HS-27A (cell line): ENCODE measurements around the gene OSBPL9.
"Not testable (repeated sequence)": the region's sequence is repeated elsewhere in the genome, so short reads cannot be mapped to it uniquely, and the experiment has no call there.

Experiments used
- DNase-seq: peaks from one replicate; pipeline ENCODE4 v3.0.0-alpha.2; 2012; ENCODE audit warnings: low read depth, missing footprints

The OSBPL9 gene

DNA sequence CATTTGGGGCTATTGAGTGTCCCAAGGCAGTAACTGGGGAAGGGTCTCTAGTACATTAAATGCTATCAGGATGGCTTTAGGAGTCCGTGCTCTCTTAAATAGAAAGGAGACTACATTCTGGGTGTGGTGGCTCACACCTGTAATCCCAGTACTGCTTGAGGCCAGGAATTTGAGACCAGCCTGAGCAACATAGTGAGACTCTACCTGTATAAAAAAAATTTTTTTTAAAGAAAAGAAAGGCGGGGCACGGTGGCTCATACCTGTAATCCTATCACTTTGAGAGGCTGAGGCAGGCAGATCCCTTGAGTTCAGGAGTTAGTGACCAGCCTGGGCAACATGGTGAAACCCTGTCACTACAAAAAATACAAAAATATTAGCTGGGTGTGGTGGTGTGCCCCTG lies 21.5 kb downstream of the OSBPL9 start:
- no peak for DNase-seq

DNA sequence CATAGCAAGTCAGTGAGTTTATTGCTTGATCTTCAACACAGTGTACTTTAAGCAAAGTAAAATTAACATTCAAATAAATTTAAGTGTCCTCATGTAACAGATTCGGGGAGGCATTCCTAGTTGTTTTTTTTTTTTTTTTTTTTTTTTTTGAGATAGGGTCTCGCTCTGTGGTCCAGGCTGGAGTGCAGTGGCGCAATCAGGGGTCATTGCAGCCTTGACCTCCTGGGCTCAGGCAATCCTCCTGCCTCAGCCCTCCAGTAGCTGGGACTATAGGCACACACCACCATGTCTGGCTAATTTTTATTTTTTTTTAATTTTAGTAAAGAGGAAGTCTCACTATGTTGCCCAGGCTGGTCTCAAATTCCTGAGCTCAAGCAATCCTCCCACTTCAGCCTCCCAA lies 22.8 kb downstream of the OSBPL9 start:
- no peak for DNase-seq

DNA sequence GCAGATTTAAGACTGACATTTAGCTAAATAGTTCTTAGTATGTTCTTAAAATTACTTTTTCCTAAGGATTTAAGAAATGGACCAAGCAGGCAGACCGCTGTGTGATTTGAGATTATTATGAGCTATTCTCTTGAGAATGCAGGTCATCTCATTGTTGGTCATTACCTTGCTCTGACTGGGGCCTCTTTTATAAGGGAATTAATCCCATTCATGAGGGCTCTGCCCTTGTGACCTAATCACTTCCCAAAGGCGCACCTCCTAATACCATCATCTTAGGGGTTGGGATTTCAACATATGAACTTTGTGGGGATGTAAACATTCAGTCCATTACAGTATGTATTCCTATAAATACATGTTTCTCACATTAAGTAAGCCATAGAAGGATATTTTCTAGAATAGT lies 24.2 kb downstream of the OSBPL9 start:
- no peak for DNase-seq

- DNase-seq: no peak
Measured at GRCh38 chr1:51642739-51643142, 25.8 kb downstream of the OSBPL9 start.

GRCh38 chr1:51643362-51643761 lies 26.5 kb downstream of the OSBPL9 start:
- DNase-seq: no peak

- no peak for DNase-seq
Measured at GRCh38 chr1:51644020-51644419, 27.1 kb downstream of the OSBPL9 start.

GRCh38 chr1:51644533-51645197 lies 27.8 kb downstream of the OSBPL9 start:
- no peak for DNase-seq

- not testable (repeated sequence) for DNase-seq
Measured at GRCh38 chr1:51646592-51646991, 29.7 kb downstream of the OSBPL9 start.

DNA sequence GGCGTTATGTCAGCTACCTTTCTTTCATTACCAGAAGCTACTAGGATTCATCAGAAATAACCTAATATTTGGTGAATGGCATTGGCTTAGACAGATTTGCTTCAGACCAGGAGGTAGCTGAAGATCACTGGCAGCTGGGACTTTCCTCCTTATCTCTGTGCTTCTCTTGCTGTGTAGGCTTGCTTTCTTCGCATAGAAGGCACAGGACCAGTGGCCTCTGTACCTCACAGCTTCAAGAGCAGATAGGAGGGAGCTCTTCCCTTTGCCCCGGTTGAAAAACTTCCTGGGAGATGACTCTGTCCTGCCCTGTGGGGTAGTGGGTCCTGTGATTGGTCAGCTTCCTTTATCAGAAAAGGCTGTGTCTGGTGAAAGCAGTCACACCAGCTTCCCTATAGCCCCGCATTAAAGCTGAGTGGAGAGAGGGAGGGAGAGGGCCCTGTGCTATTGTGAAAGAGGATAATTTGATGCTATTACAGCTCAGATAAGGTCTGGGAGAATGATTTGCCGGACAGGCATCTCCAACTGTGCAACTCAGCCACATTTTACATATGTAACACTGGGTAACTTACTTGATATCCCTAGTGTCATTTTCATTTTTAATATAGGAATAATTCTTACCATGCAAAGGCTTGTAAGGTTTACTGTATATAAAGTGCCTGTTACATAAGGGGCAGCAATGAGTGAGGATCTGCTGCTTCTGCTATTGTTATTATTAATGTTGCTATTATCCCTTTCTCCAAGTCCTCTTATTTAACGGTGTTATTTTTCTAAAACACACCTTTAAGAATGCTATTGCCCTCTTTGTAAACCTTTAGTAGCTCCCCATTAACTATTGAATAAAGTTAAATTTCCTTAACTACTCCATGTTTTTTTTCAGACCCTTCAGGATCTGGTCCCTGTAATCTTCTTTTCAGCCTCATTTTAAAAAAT lies 31.6 kb downstream of the OSBPL9 start:
- DNase-seq: no peak

DNA sequence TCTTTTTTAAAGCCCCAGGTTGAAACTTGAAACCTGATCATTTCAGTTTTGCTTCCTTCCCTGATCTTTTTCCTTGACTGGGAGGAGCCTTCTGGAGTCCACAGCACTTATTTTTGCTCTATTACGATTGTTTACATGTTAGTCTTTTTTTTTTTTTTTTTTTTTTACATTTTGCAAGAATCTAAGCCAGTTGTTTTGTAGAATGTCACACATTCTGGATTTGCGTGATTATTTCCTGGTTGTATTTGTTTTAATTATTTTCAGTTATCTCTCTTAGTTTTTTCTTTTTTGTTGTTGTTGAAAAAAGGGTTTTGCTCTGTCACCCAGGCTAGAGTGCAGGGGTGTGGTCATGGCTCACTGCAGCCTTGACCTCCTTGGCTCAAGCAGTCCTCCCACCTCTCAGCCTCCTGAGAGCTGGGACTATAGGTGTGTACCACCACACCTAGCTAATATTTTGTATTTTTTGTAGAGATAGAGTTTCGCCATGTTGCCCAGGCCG lies 32.8 kb downstream of the OSBPL9 start:
- no peak for DNase-seq

DNA sequence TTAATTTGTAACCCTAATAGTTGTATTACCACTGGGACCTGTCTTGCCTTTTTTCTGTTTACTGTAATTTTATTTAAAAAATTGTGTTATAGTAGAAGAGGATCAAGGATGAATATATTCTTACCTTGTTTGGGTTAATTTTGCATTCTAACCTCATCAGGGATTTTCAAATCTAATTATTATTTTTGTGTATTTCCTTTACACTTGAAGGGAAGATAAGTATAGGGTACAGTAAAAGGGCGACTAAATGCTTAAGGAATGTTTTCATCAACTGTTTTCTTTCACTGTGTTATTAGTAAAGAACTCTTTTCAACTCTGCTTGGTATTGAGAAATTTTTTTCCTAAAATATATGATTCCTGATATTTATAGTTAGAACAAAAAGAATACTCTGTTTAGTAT lies 33.3 kb downstream of the OSBPL9 start:
- no peak for DNase-seq

DNA sequence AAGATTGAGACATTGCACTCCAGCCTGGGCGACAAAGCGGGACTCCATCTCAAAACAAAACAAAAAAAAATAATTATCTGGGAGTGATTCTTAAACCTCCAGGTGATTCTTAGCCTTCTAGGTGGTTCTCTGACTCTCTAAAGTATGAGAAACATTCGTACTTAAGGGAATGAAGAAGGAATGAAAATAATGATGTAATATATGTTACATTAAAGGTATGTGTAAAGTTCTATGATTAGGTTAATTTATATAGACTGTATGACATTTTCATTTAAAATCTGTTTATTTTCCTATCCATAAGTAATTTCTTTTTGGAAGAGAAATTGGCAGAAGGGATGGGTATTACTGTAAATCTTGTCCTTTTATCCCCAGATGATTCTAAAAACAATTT lies 34.7 kb downstream of the OSBPL9 start:
- no peak for DNase-seq

DNA sequence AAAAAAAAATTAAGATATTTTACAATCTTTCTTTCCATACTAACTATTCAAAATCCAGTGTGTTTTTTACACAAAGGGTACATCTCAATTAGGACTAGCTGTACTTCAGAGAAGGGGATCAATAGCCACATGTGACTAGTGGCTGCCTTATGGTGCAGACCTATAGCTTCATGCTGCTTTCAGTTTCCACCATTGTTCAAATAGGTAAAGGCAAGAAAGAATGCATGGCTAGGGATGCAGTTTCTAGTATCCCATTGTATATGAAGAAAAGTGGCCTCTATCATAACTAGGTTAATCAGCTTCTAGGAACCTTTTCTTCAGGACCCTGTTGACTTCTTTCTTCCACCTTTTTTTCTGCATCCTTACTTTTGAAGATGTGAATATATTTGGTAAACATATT lies 35.7 kb downstream of the OSBPL9 start:
- DNase-seq: no peak

- no peak for DNase-seq
Measured at GRCh38 chr1:51653127-51653526, 36.2 kb downstream of the OSBPL9 start.

DNA sequence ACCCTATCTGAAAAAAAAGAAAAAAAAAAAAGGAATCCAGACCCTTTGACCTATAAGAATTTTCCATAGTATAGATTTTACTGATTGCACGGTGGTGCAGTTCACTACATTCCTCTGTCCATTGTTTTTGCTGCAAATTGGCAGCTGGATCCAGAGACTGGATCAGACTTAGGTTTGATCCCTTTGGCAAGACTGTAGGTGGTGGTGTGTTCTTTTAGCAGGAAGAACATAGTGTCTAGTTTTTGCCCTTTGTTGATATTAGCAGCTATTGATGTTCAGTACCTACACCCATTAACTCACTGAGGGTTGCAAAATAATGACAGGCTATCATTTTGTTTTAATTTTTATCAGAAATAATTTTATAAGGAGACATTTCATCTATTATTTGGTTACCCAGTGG lies 37.1 kb downstream of the OSBPL9 start:
- no peak for DNase-seq

DNA sequence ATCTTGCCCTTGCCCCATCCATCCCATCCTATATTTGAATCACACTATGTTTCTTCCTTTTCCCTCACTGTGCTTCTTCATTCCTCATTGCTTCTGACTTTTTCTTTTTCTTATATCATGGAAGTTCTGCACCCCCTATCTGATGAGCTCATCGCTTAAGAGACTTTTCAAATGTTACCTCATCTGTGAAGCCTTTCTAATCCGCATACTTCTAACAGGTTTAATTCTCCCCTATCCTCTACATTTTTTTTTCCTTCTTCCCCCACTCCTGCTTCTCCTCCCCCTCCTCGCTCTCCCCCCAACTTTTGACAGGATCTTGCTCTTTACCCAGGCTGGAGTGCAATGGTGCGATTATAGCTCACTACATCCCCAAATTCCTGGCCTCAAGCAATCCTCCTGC lies 39.5 kb downstream of the OSBPL9 start:
- no peak for DNase-seq

- no peak for DNase-seq
Measured at GRCh38 chr1:51660580-51660979, 43.7 kb downstream of the OSBPL9 start.

DNA sequence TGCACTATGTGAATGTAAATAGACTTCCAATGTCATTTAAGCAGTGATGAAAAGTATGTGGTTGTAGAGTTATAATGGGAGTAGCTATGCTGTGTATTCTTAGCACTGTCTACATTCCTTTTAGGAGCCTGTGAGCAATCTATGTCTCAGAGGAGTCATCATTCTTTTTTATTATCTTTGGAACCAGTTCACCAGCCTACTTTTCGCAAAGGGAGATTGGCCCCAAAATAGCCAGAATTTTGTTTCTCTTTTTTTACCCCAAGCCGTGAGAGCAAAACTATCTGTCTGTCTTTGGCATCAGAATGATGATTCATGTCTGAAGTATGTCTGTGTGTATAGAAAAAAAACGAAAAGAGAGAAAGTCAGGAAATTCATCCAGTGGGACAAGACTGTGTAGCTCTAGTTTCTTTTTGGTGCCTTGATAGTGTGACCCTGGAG lies 44.2 kb downstream of the OSBPL9 start:
- DNase-seq: peak; percentile 96

DNA sequence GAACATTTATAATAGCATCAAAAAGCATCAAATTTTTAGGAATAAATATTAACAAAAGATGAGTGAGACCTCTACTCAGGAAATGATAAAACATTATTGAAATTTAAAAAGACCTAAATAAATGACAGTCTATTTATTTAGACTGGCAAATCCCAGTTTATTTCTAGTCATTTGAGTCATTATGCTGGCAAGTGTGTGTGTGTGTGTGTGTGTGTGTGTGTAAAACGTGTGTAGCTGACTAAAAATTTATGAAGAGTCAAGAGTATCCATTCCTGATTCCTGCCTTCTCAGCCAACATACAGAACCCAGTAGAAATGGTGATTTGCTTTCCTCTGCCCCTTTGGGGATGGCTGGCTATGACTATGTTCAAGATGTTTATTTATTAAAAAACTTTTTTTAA lies 46.2 kb downstream of the OSBPL9 start:
- DNase-seq: no peak

- no peak for DNase-seq
Measured at GRCh38 chr1:51663721-51664120, 46.8 kb downstream of the OSBPL9 start.

DNA sequence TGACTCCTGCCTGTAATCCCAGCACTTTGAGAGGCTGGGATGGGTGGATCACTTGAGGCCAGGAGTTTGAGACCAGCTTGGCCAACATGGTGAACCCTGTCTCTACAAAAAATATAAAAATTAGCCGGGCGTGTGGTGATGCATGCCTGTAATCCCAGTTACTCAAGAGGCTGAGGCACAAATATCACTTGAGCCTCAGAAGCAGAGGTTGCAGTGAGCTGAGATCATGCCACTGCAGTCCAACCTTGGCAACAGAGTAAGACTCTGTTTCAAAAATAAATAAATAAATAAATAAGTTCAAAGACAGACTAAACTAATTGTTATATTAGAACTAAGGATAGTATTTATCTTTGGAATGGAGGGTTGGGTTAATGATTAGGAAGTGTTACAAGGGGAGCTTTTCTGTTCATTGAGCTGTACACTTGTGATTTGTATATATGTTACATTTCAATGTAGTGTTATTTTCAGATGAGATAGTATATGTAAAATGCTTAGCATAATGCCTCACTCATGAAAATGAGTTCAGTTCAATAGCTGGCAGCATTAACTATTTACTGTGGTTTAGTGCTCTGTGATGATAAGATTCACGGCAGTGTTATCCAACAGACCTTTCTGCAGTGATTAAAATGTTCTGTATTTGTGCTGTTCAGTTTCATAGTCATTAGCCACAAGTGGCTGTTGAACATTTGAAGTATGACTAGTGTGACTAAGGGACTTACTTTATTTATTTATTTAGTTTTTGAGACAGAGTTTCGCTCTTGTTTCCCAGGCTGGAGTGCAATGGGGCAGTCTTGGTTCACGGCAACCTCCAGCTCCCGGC lies 47.7 kb downstream of the OSBPL9 start:
- no peak for DNase-seq

- DNase-seq: no peak
Measured at GRCh38 chr1:51666478-51666877, 49.6 kb downstream of the OSBPL9 start.
